ENCODE results near the gene C10orf67. TPM values are rescaled to one million over a fixed set of nuclear protein-coding genes. Genes with fewer than 3 reads are reported as not detected.

C10orf67 gene
- total and polyA plus RNA-seq, 2 experiments from 2014 or later = 0.16 TPM; not detected in 1

GRCh38 chr10:23293145-23293724, 51.4 kb downstream of the C10orf67 start:
- Histone ChIP-seq H2AFZ (no peak overlapping the region), H3K4me2 (no peak overlapping the region), H3K79me2 (replicated peaks; ENCODE audit: insufficient read depth) (no peaks in the 10 kb centered on the region), H4K20me1 (replicated peaks; ENCODE audit: insufficient read depth) (no peaks in the 10 kb centered on the region), H3K9me2 (ENCODE audit: insufficient read depth) (no peaks in the 10 kb centered on the region), H3K36me3 (ENCODE audit: insufficient read depth) (no peaks in the 10 kb centered on the region), H3F3A (replicated peaks; ENCODE audit: low read depth) (no peaks in the 10 kb centered on the region), H3K27ac (ENCODE audit: low read depth) (no peak overlapping the region), H3K4me3 (no peak overlapping the region), H3K27me3 (ENCODE audit: insufficient read depth) (no peaks in the 10 kb centered on the region), H3K4me1 (ENCODE audit: insufficient read depth) (0 out of 2 replicates have a peak, but pooled peaks cover 5% of the 10 kb centered on the region)
- Mint-ChIP-seq H3K27ac (no peak overlapping the region), H3K9me3 (peaks cover 6% of the 10 kb centered on the region; the same call in 2 of the 3 replicates), H3K36me3 (ENCODE audit: low read depth) (no peaks in the 10 kb centered on the region), H3K4me3 (no peak overlapping the region), H3K27me3 (ENCODE audit: insufficient read depth, low read depth, poor library complexity) (peaks cover 4% of the 10 kb centered on the region), H3K4me1 (peaks cover 2% of the 10 kb centered on the region; the same call in 2 of the 3 replicates)
- TF ChIP-seq NANOG (IDR thresholded peaks at IDR 0.05; ENCODE audit: borderline replicate concordance) (no peak), CTCF (conservative IDR thresholded peaks at IDR 0.05; ENCODE audit: low read depth in 2 of 2) (peak; percentile 80 to 93)
- ATAC-seq = peak; percentile 97
- peak; percentile 92 for DNase-seq (ENCODE audit: low spot score)

DNA sequence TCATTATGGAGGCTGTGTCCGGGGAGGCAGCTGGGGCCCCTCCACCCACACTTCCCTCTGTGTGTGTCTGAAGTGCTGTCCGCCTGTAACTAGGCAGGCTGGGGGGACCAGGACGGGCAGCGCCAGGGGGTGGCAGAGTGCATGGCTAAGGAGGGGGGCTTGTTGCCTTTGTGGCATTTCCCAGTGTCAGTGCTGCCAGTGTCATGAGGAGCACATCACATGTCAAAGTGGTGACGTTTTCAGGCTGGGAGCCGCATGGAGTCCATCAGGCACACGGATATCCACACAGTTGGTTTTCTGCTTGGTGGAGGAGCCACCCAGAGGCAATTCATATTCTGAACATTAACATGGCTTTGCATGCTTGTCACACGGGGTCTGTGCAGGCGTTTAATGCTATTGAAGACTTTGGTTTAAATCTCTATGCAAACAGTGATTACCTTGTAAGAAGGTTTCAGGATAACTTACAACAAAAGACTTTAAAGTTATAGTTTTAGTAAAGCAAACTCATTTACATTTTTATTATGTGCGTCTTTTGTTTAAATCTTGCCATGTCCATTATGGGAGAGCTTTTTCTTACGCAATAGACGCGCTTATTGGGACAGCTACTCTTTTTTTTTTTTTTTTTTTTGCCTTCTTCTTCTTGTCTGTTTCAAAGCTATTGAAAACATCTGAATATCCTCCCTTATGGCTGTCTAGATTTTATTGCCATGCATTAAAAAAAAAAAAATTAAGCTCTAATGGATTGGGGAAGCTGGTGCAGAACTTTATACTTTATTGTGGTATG, 52.9 kb downstream of the C10orf67 start:
- Histone ChIP-seq H3F3A (replicated peaks; ENCODE audit: low read depth) (no peaks in the 10 kb centered on the region), H3K27me3 (ENCODE audit: insufficient read depth) (no peaks in the 10 kb centered on the region), H3K4me1 (ENCODE audit: insufficient read depth) (0 out of 2 replicates have a peak, but pooled peaks cover 5% of the 10 kb centered on the region), H3K4me2 (no peak overlapping the region), H4K20me1 (replicated peaks; ENCODE audit: insufficient read depth) (no peaks in the 10 kb centered on the region), H3K27ac (ENCODE audit: low read depth) (no peak overlapping the region), H3K79me2 (replicated peaks; ENCODE audit: insufficient read depth) (no peaks in the 10 kb centered on the region), H3K9me2 (ENCODE audit: insufficient read depth) (no peaks in the 10 kb centered on the region), H2AFZ (no peak overlapping the region), H3K36me3 (ENCODE audit: insufficient read depth) (no peaks in the 10 kb centered on the region), H3K4me3 (no peak overlapping the region)
- H3K9me3 Mint-ChIP-seq = peaks cover 17% of the 10 kb centered on the region
- H3K4me3 Mint-ChIP-seq = no peak overlapping the region
- no peak overlapping the region for H3K27ac Mint-ChIP-seq
- peaks cover 5% of the 10 kb centered on the region for H3K27me3 Mint-ChIP-seq (ENCODE audit: insufficient read depth, low read depth, poor library complexity)
- peaks cover 2% of the 10 kb centered on the region; the same call in 2 of the 3 replicates for H3K4me1 Mint-ChIP-seq
- TF ChIP-seq NANOG (IDR thresholded peaks at IDR 0.05; ENCODE audit: borderline replicate concordance) (no peak), ZNF331 (CRISPR knock-in tag; IDR thresholded peaks at IDR 0.05; ENCODE audit: low read depth) (no peak), EZH2 (IDR thresholded peaks at IDR 0.05; ENCODE audit: low read depth, unreplicated experiment) (no peak), STAT1 (IDR thresholded peaks at IDR 0.05; ENCODE audit: unreplicated experiment) (no peak), EZH2phosphoT487 (IDR thresholded peaks at IDR 0.05; ENCODE audit: unreplicated experiment) (no peak), ETS1 (IDR thresholded peaks at IDR 0.05) (no peak), ZNF462 (CRISPR knock-in tag; IDR thresholded peaks at IDR 0.05) (no peak), JUNB (IDR thresholded peaks at IDR 0.05; ENCODE audit: unreplicated experiment) (no peak), CREB1 (CRISPR knock-in tag; IDR thresholded peaks at IDR 0.05; ENCODE audit: low read depth) (no peak), POLR2AphosphoS5 (IDR thresholded peaks at IDR 0.05; ENCODE audit: low read depth) (no peak)
- no peak for DNase-seq (ENCODE audit: low spot score)
- no peak for ATAC-seq
- H3K36me3 Mint-ChIP-seq (ENCODE audit: low read depth) = no peaks in the 10 kb centered on the region
